Esophagus squamous epithelium (tissue), 5 donors: ENCODE data around the gene FBXL7. TPM values are rescaled to one million over a fixed set of nuclear protein-coding genes. Genes with fewer than 3 reads are reported as not detected.

ENCODE experiments used
- DNase-seq: peaks from one replicate; lab custom pipeline; 2025; lab: John Stamatoyannopoulos, UW
- H3K27ac ChIP-seq, 4 donors: fragments of 200-600 bp; sonication (generic); one replicate each; pipeline ENCODE4 v1.5.1; 2016 to 2019; ENCODE audit warnings: mild to moderate bottlenecking in 1 of 4
- H3K27me3 ChIP-seq, 4 donors: fragments of 200-600 bp; sonication (generic); 1 replicate in 3 of 4; 2 replicates in 1 of 4; pipeline versions ENCODE4 v1.5.1 to v1.6.0; 2017 to 2021; ENCODE audit warnings: antibody characterized with exemption in 1 of 4
- H3K36me3 ChIP-seq, 3 donors: fragments of 200-600 bp; sonication (generic); one replicate each; pipeline ENCODE4 v1.5.1; 2016 to 2019
- H3K4me1 ChIP-seq, 3 donors: fragments of 200-600 bp; sonication (generic); one replicate each; pipeline ENCODE4 v1.5.1; 2017 to 2019
- H3K4me3 ChIP-seq, 4 donors: fragments of 200-600 bp; sonication (generic); 1 replicate in 3 of 4; 2 replicates in 1 of 4; pipeline ENCODE4 v1.5.1; 2016 to 2019; ENCODE audit warnings: mild to moderate bottlenecking in 2 of 4, moderate library complexity in 1 of 4
- H3K9me3 ChIP-seq, 3 donors: fragments of 200-600 bp; sonication (generic); one replicate each; pipeline ENCODE4 v1.5.1; 2016 to 2019
- CTCF ChIP-seq, 6 experiments: fragments of 450-650 bp in 4 of 6; fragments of 200-600 bp in 2 of 6; sonication (generic) in 2 of 6; IDR thresholded peaks; one replicate each; pipeline ENCODE4 v1.5.1; 2016 to 2019; ENCODE audit warnings: antibody characterized with exemption in 6 of 6, mild to moderate bottlenecking in 4 of 6, moderate library complexity in 4 of 6
- POLR2A ChIP-seq, 4 donors: fragments of 450-650 bp; IDR thresholded peaks; one replicate each; pipeline ENCODE4 v1.6.1; 2017; ENCODE audit warnings: antibody characterized with exemption in 4 of 4, mild to moderate bottlenecking in 4 of 4, moderate library complexity in 3 of 4
- WGBS, 2 donors: methylation state at CpG; one replicate each; pipeline ENCODE4 v1.1.5; 2018; 5-methylcytosine and 5-hydroxymethylcytosine counted together
- intact Hi-C: fragments of 100-400 bp; cut with DNase I; formaldehyde crosslinking; loops from one replicate; pipeline ENCODE4 v1.15.0; 2022
- total RNA-seq, 4 donors: library from RNA; depleted of rRNA; stranded (reverse); fragments of >200 nt; gene quantifications; one replicate each; pipeline ENCODE4 v1.1.0, GENCODE V29; 2016
- donor health status: DM: yes; HTN: yes; CAD: no.

Gene FBXL7
- total RNA-seq, 4 donors from 2014 or later: 0.68 to 15.1 (median 2.8) TPM

GRCh38 chr5:15692706-15693381 is 192.9 kb downstream of the FBXL7 start:
- WGBS, 2 donors: 63% methylated on average over 6 to 7 of the region's 7 CpGs
- Histone ChIP-seq H3K36me3 (no peaks in the 10 kb centered on the region), H3K4me3 (no peak overlapping the region), H3K27me3 (no peaks in the 10 kb centered on the region), H3K27ac (no peak overlapping the region), H3K4me1 (peaks cover 0 to 26% (median 9%) of the 10 kb centered on the region in 3 donors), H3K9me3 (no peaks in the 10 kb centered on the region)
- DNase-seq: no peak
- intact Hi-C loops: no loop called here
- TF ChIP-seq CTCF (IDR thresholded peaks at IDR 0.05) (no peak), POLR2A (IDR thresholded peaks at IDR 0.05) (no peak)

- H3K36me3 ChIP-seq: no peaks in the 10 kb centered on the region
- no peaks in the 10 kb centered on the region for H3K27me3 ChIP-seq
- TF ChIP-seq POLR2A (IDR thresholded peaks at IDR 0.05) (no peak), CTCF (IDR thresholded peaks at IDR 0.05) (no peak)
- no peak for DNase-seq
- H3K27ac ChIP-seq: no peak overlapping the region
- no peaks in the 10 kb centered on the region for H3K9me3 ChIP-seq
- intact Hi-C loops: no loop called here
- 89 to 93% methylated on average over 3 to 4 of the region's 6 CpGs for WGBS, 2 donors
- peaks cover 0 to 26% (median 9%) of the 10 kb centered on the region in 3 donors for H3K4me1 ChIP-seq
- no peak overlapping the region for H3K4me3 ChIP-seq
Measured at GRCh38 chr5:15693382-15693728, 193.4 kb downstream of the FBXL7 start.

GRCh38 chr5:15693933-15694332 is 194.0 kb downstream of the FBXL7 start:
- no peak overlapping the region for H3K27ac ChIP-seq
- intact Hi-C loops: no loop called here
- TF ChIP-seq POLR2A (IDR thresholded peaks at IDR 0.05): no peak
- no peak for TF ChIP-seq CTCF (IDR thresholded peaks at IDR 0.05)
- peaks cover 0 to 26% (median 9%) of the 10 kb centered on the region in 3 donors for H3K4me1 ChIP-seq
- no peaks in the 10 kb centered on the region for H3K27me3 ChIP-seq
- DNase-seq: no peak
- H3K9me3 ChIP-seq: no peaks in the 10 kb centered on the region
- no peaks in the 10 kb centered on the region for H3K36me3 ChIP-seq
- H3K4me3 ChIP-seq: no peak overlapping the region
- WGBS, 2 donors: 85 to 93% methylated on average over 3 to 4 of the region's 6 CpGs

GRCh38 chr5:15694696-15695214 is 194.8 kb downstream of the FBXL7 start:
- no peaks in the 10 kb centered on the region for H3K36me3 ChIP-seq
- H3K4me1 ChIP-seq: peaks cover 0 to 26% (median 9%) of the 10 kb centered on the region in 3 donors
- no peaks in the 10 kb centered on the region for H3K27me3 ChIP-seq
- DNase-seq: no peak
- no peak overlapping the region for H3K4me3 ChIP-seq
- H3K27ac ChIP-seq: peak overlapping the region in 1 of 4 donors; percentile 34
- intact Hi-C loops: no loop called here
- H3K9me3 ChIP-seq: no peaks in the 10 kb centered on the region
- TF ChIP-seq CTCF (IDR thresholded peaks at IDR 0.05) (no peak), POLR2A (IDR thresholded peaks at IDR 0.05) (no peak)
- WGBS, 2 donors: 58 to 61% methylated on average over 2 of the region's 2 CpGs

- 30 to 46% methylated on average over 4 of the region's 4 CpGs for WGBS, 2 donors
- H3K4me1 ChIP-seq: peaks cover 0 to 26% (median 9%) of the 10 kb centered on the region in 3 donors
- DNase-seq: no peak
- H3K27ac ChIP-seq: peak overlapping the region in 1 of 4 donors; percentile 34
- H3K9me3 ChIP-seq: no peaks in the 10 kb centered on the region
- intact Hi-C loops: no loop called here
- H3K4me3 ChIP-seq: no peak overlapping the region
- TF ChIP-seq POLR2A (IDR thresholded peaks at IDR 0.05) (no peak), CTCF (IDR thresholded peaks at IDR 0.05) (no peak)
- H3K27me3 ChIP-seq: no peaks in the 10 kb centered on the region
- no peaks in the 10 kb centered on the region for H3K36me3 ChIP-seq
Measured at GRCh38 chr5:15695215-15695731, 195.3 kb downstream of the FBXL7 start.
